ENCODE data around the gene GSG1L. TPM values are rescaled to one million over a fixed set of nuclear protein-coding genes. Genes with fewer than 3 reads are reported as not detected.

The GSG1L gene
- total RNA-seq, 1 experiment from 2014 or later: not detected

DNA sequence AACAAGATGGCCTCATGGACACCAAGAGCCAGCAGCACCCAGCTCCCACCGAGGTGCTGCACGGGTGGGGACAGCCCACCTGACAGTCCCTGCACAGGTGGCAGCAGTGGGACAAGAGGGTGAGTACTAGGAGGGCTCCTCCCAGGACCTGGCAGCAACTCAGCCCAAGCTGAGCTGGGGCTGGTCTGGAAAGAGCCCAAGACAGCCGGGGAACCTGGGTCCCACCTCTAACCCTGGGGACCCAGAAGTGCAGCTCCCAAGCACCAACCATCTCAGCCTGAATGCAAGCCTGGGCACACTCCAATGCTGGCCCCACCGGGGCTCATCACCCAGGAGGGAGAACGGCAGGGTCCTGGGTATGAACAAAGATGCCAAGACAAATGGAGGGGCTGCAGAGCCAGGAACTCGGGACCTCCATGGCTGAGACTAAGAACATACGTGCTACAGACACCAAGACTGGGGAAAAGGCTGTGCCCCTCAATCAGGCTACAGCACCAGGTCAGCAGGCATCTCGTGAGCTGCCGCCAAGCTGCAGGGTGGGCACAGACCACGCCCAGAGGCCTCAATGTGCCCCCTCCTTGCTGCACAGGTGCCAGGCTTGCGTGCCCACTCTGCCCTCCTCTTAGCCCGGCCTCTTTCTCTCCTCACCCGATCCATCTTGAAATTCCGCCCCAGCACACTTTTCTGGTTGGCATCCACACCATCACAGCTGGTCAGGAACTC lies 37.5 kb upstream of the GSG1L start:
- no peak for DNase-seq (ENCODE audit: low read depth in 1 of 2, low spot score in 2 of 2)
- Histone ChIP-seq H3K36me3 (peaks cover 95% of the 10 kb centered on the region), H3K27ac (no peak overlapping the region), H3K4me1 (replicated peaks) (no peaks in the 10 kb centered on the region), H3K9me3 (replicated peaks) (no peaks in the 10 kb centered on the region), H3K4me3 (no peak overlapping the region), H3K27me3 (replicated peaks) (no peaks in the 10 kb centered on the region)

- H3K4me1 ChIP-seq (replicated peaks): no peaks in the 10 kb centered on the region
- DNase-seq (ENCODE audit: low read depth in 1 of 2, low spot score in 2 of 2): no peak
- H3K27ac ChIP-seq: no peak overlapping the region
- no peaks in the 10 kb centered on the region for H3K27me3 ChIP-seq (replicated peaks)
- H3K4me3 ChIP-seq: no peak overlapping the region
- no peaks in the 10 kb centered on the region for H3K9me3 ChIP-seq (replicated peaks)
- peaks cover 83% of the 10 kb centered on the region for H3K36me3 ChIP-seq
Observed at GRCh38 chr16:28098959-28099945, 35.7 kb upstream of the GSG1L start.

DNA sequence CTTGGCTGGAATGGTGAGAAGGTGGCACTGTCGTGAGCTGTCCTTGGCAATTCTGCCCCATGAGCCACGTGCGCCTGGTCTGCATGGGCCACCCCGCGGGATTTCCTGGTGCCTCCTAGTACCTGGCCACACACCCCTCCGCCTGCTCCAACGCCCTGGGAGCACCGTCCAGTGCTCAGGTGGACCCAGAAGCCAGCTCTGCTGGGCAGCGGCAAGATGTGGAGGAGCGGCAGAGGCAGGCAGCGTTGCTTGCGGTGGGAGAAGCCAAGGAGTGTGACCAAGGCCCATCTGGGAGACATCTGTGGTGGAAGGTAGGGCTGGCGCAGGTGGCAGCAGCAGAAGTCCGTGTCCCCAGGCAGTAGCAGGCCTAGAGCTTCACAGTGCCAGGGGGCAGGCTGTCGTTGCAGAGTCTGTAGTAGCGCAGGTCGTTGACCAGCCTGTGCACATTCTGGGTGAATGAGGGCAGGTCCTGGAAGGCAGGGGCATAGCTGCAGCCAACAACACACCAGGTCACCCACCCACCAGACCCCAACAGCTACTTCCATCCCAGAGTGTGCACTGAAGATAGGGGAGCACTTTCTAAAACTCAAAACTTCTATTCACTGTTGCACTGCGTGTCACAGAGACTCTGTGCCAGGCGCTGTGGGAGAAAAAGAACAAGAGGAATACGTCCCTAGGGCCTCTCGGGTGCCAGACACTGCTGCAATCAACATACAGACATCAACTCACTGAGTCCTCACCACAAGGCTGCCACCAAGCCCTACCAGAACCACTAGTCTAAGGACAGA lies 34.9 kb upstream of the GSG1L start:
- no peak overlapping the region for H3K4me3 ChIP-seq
- H3K27me3 ChIP-seq (replicated peaks): no peaks in the 10 kb centered on the region
- peaks cover 74% of the 10 kb centered on the region for H3K36me3 ChIP-seq

GRCh38 chr16:28096983-28097899 lies 33.7 kb upstream of the GSG1L start:
- Histone ChIP-seq H3K9me3 (replicated peaks) (no peaks in the 10 kb centered on the region), H3K4me3 (no peak overlapping the region), H3K27ac (no peak overlapping the region), H3K27me3 (replicated peaks) (no peaks in the 10 kb centered on the region), H3K36me3 (peaks cover 63% of the 10 kb centered on the region), H3K4me1 (replicated peaks) (no peaks in the 10 kb centered on the region)
- DNase-seq (ENCODE audit: low read depth in 1 of 2, low spot score in 2 of 2): no peak

More for the DNA sequence above, 34.9 kb upstream of the GSG1L start:
- Histone ChIP-seq H3K27ac (no peak overlapping the region), H3K4me1 (replicated peaks) (no peaks in the 10 kb centered on the region), H3K9me3 (replicated peaks) (no peaks in the 10 kb centered on the region)
- DNase-seq (ENCODE audit: low read depth in 1 of 2, low spot score in 2 of 2): no peak

DNA sequence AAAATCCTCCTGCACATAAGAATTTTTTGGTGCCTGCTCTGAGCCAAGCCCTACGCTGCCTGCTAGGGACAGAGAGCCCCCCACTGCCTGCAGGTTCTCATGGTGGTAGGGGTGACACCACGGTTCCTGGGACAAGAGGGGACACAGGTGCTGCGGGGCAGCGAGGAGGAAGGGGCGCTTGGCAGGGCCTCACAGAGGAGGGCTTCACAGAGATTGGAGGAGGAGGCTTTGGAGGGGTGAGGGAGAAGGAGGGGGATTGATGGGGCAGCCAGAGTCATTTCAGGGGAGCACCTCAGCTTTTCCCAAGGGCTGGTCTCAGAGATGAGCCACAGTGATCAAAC lies 29.8 kb upstream of the GSG1L start:
- no peak for DNase-seq (ENCODE audit: low read depth in 1 of 2, low spot score in 2 of 2)
- no peaks in the 10 kb centered on the region for H3K27me3 ChIP-seq (replicated peaks)
- no peaks in the 10 kb centered on the region for H3K9me3 ChIP-seq (replicated peaks)
- H3K36me3 ChIP-seq: peaks cover 24% of the 10 kb centered on the region
- no peak overlapping the region for H3K4me3 ChIP-seq
- no peaks in the 10 kb centered on the region for H3K4me1 ChIP-seq (replicated peaks)
- no peak overlapping the region for H3K27ac ChIP-seq

DNA sequence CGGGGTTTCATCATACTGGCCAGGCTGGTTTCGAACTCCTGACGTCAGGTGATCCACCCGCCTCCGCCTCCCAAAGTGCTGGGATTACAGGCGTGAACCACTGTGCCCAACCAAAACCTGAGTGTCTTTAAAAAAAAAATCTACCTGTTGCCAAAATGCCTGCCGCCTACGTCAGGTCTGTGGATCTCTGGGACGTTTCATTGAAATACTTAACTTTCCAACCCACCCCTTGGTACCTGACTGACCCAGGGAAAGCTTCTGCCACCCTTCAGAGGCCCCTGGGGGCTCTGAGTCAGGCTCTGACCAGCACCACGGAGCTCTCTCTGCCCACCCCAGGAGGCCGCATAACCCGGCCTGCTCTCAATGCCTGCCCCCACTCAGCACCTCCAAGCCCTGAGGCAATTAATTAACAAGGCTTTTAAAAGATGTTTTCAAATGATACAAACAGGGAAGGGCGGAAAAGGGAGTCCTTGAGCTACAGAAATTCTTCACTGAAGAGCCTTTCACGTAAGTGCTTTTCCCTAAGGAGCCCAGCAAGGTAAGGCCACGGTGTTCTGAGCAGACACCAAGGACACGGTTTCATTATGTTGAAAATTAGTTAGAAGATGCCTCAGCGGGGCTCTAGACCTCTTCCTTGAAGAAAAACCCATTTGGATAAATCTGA lies 29.3 kb upstream of the GSG1L start:
- no peak for DNase-seq (ENCODE audit: low read depth in 1 of 2, low spot score in 2 of 2)
- no peak overlapping the region for H3K4me3 ChIP-seq

GRCh38 chr16:28091656-28092055 lies 28.1 kb upstream of the GSG1L start:
- no peak overlapping the region for H3K27ac ChIP-seq
- H3K4me1 ChIP-seq (replicated peaks): no peaks in the 10 kb centered on the region
- H3K4me3 ChIP-seq: no peak overlapping the region
- no peaks in the 10 kb centered on the region for H3K27me3 ChIP-seq (replicated peaks)
- DNase-seq (ENCODE audit: low read depth in 1 of 2, low spot score in 2 of 2): no peak
- H3K9me3 ChIP-seq (replicated peaks): no peaks in the 10 kb centered on the region
- H3K36me3 ChIP-seq: peaks cover 7% of the 10 kb centered on the region; the same call in 1 of the 2 replicates

More for the DNA sequence above, 29.3 kb upstream of the GSG1L start:
- Histone ChIP-seq H3K4me1 (replicated peaks) (no peaks in the 10 kb centered on the region), H3K36me3 (peaks cover 19% of the 10 kb centered on the region), H3K27ac (no peak overlapping the region), H3K27me3 (replicated peaks) (no peaks in the 10 kb centered on the region), H3K9me3 (replicated peaks) (no peaks in the 10 kb centered on the region)

GRCh38 chr16:28090646-28091377 lies 27.3 kb upstream of the GSG1L start:
- H3K27ac ChIP-seq: no peak overlapping the region

GRCh38 chr16:28089992-28090365 lies 26.5 kb upstream of the GSG1L start:
- no peak for DNase-seq (ENCODE audit: low read depth in 1 of 2, low spot score in 2 of 2)
- Histone ChIP-seq H3K9me3 (replicated peaks) (no peaks in the 10 kb centered on the region), H3K36me3 (no peaks in the 10 kb centered on the region), H3K4me3 (no peak overlapping the region), H3K27me3 (replicated peaks) (no peaks in the 10 kb centered on the region), H3K27ac (no peak overlapping the region), H3K4me1 (replicated peaks) (no peaks in the 10 kb centered on the region)

More at GRCh38 chr16:28090646-28091377, 27.3 kb upstream of the GSG1L start:
- H3K27me3 ChIP-seq (replicated peaks): no peaks in the 10 kb centered on the region
- no peak overlapping the region for H3K4me3 ChIP-seq
- no peak for DNase-seq (ENCODE audit: low read depth in 1 of 2, low spot score in 2 of 2)
- peaks cover 3% of the 10 kb centered on the region; the same call in 1 of the 2 replicates for H3K36me3 ChIP-seq
- no peaks in the 10 kb centered on the region for H3K9me3 ChIP-seq (replicated peaks)
- no peaks in the 10 kb centered on the region for H3K4me1 ChIP-seq (replicated peaks)

GRCh38 chr16:28089205-28089991 lies 25.9 kb upstream of the GSG1L start:
- no peaks in the 10 kb centered on the region for H3K36me3 ChIP-seq
- DNase-seq (ENCODE audit: low read depth in 1 of 2, low spot score in 2 of 2): no peak
- no peaks in the 10 kb centered on the region for H3K27me3 ChIP-seq (replicated peaks)
- no peaks in the 10 kb centered on the region for H3K9me3 ChIP-seq (replicated peaks)
- H3K4me3 ChIP-seq: no peak overlapping the region
- H3K4me1 ChIP-seq (replicated peaks): no peaks in the 10 kb centered on the region
- no peak overlapping the region for H3K27ac ChIP-seq

DNA sequence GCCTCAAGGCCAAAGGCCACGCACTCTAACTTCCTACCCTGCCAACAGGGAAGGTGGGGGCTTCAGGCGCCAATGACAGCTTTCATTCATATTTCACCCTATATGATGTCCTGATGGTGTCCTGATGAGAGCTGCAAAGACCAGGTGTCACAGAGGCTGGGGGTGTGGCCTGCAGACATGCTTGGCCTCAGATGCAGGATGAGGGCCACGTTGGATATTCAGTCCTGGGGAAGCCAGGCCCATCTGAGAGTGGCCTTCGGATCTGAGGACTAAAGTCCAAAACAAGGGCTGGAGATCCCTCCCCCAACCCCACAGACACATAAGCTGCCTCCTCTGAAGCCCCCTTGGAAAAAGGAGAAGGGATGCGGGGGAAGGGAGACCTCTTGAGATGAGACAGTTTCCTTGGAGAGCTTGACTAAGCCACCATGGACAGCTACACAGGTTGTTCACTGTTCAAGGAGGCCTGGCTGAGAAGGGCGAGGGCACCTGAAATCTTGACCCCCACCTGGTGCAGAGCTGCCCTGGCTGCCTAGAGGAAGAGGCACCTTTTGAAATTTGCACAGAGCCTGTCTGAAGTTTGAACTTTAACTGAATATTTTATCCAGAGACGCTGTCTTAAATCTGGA lies 24.3 kb upstream of the GSG1L start:
- no peaks in the 10 kb centered on the region for H3K4me1 ChIP-seq (replicated peaks)
- H3K27me3 ChIP-seq (replicated peaks): no peaks in the 10 kb centered on the region
- no peak overlapping the region for H3K27ac ChIP-seq
- no peaks in the 10 kb centered on the region for H3K9me3 ChIP-seq (replicated peaks)
- H3K36me3 ChIP-seq: no peaks in the 10 kb centered on the region
- no peak for DNase-seq (ENCODE audit: low read depth in 1 of 2, low spot score in 2 of 2)
- H3K4me3 ChIP-seq: no peak overlapping the region

Measured in SJSA1 (cell line).